Mucosa of descending colon (tissue), 3 donors: ENCODE data around the gene NUP98. TPM values are rescaled to one million over a fixed set of nuclear protein-coding genes. Genes with fewer than 3 reads are reported as not detected.
"Not testable (repeated sequence)": the region's sequence is repeated elsewhere in the genome, so short reads cannot be mapped to it uniquely, and the experiment has no call there.

Source experiments
- ATAC-seq: fragments of 200-7000 bp; cut with Tn5 transposase; one replicate; pipeline ENCODE4 v1.9.1; 2020; ENCODE audit warnings: mild to moderate bottlenecking, moderate library complexity
- DNase-seq, 3 donors: peaks; one replicate each; pipeline ENCODE4 v3.0.0-alpha.2; 2020
- H3K36me3 ChIP-seq: fragments of 200-600 bp; one replicate; pipeline ENCODE4 v1.8.0; 2021; ENCODE audit warnings: low read depth, mild to moderate bottlenecking
- H3K4me1 ChIP-seq: fragments of 200-600 bp; one replicate; pipeline ENCODE4 v1.8.0; 2021; ENCODE audit warnings: low read depth, mild to moderate bottlenecking
- H3K4me3 ChIP-seq: fragments of 200-600 bp; one replicate; pipeline ENCODE4 v1.8.0; 2021; ENCODE audit warnings: mild to moderate bottlenecking
- H3K9me3 ChIP-seq: fragments of 200-600 bp; one replicate; pipeline ENCODE4 v1.8.0; 2021; ENCODE audit warnings: mild to moderate bottlenecking
- intact Hi-C, 2 donors: fragments of 100-400 bp; cut with DNase I in 1 of 2; cut with micrococcal nuclease in 1 of 2; formaldehyde crosslinking; loops; one replicate each; pipeline versions ENCODE4 v1.11.0 to v1.11.1; 2022; cut with DNase I, micrococcal nuclease
- total RNA-seq, 3 donors: library from RNA; stranded (reverse); fragmentation: NEBNext Ultra II Directional in 2 of 3; extraction: Animal tissue kit (Norgen Biotek cat#: 25700) in 2 of 3; gene quantifications; one replicate each; pipeline versions ENCODE4 v1.2.1 to v1.2.4, GENCODE V29; 2021 to 2023
- TF ChIP-seq, protein P1 (sequence below): fragments of 200-600 bp; IDR thresholded peaks from one replicate; pipeline ENCODE4 v1.8.0; 2022; ENCODE audit warnings: antibody characterized with exemption, mild to moderate bottlenecking
- donor health status: DM: no; HTN: no; CAD: no; lungs with moderate emphysema.
- donor health status: DM: no; HTN: no; CAD: no.
- donor health status: DM: no; HTN: yes; CAD: no.

Gene NUP98
- total RNA-seq, 3 donors from 2014 or later: 53.7 to 69.7 (median 60.6) TPM

- intact Hi-C loops: no loop called here
- H3K4me3 ChIP-seq: no peak overlapping the region
These were observed 151.8 kb downstream of the NUP98 start for GRCh38 chr11:3645552-3645951.

DNA sequence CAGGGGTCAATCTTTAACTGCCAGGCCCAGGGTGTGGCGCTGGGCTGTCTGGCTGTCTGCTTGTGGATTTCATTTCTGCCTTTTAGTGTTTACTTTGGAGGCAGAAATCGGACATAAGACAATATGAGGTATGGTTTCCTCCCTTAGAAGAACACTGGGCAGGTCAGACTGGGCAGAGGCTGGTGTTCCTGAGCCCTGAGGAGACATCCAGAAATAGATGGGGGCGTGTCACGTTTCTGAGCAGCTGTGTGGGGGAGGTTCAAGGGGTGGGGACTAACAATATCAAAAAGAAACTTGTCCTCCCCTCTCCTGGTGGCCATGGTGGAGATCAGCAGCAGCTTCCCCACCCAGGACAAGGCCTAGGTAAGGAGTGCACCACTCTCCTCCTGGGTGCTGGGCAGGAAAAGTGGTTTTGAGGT, 152.5 kb downstream of the NUP98 start, which contains the start of gene ART1:
TSS of gene ART1 (plus strand) at position 312 of the 419 bp plus-strand sequence. CDS start 14,086 bp downstream, outside the sequence.
- intact Hi-C loops: no loop called here
- Histone ChIP-seq H3K4me1 (peaks cover 12% of the 10 kb centered on the region), H3K4me3 (no peak within 1 kb of the TSS), H3K9me3 (no peaks in the 10 kb centered on the region), H3K36me3 (no peaks in the 10 kb centered on the region)
- DNase-seq (peak in 1 of 3 donors; percentile 22), ATAC-seq (peak; percentile 47)
- TF ChIP-seq, protein P1, sequence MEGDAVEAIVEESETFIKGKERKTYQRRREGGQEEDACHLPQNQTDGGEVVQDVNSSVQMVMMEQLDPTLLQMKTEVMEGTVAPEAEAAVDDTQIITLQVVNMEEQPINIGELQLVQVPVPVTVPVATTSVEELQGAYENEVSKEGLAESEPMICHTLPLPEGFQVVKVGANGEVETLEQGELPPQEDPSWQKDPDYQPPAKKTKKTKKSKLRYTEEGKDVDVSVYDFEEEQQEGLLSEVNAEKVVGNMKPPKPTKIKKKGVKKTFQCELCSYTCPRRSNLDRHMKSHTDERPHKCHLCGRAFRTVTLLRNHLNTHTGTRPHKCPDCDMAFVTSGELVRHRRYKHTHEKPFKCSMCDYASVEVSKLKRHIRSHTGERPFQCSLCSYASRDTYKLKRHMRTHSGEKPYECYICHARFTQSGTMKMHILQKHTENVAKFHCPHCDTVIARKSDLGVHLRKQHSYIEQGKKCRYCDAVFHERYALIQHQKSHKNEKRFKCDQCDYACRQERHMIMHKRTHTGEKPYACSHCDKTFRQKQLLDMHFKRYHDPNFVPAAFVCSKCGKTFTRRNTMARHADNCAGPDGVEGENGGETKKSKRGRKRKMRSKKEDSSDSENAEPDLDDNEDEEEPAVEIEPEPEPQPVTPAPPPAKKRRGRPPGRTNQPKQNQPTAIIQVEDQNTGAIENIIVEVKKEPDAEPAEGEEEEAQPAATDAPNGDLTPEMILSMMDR: no peak

More at GRCh38 chr11:3645552-3645951, 151.8 kb downstream of the NUP98 start:
- TF ChIP-seq, protein P1: no peak
- no peaks in the 10 kb centered on the region for H3K36me3 ChIP-seq
- no peaks in the 10 kb centered on the region for H3K9me3 ChIP-seq
- no peak for ATAC-seq
- DNase-seq: no peak
- H3K4me1 ChIP-seq: peaks cover 12% of the 10 kb centered on the region

GRCh38 chr11:3643102-3643546, 154.2 kb downstream of the NUP98 start:
- peaks cover 12% of the 10 kb centered on the region for H3K4me1 ChIP-seq
- intact Hi-C loops, H3K36me3 ChIP-seq, H3K4me3 ChIP-seq, ATAC-seq, H3K9me3 ChIP-seq: not testable (repeated sequence)
- DNase-seq: peak in 1 of 3 donors; percentile 2

DNA sequence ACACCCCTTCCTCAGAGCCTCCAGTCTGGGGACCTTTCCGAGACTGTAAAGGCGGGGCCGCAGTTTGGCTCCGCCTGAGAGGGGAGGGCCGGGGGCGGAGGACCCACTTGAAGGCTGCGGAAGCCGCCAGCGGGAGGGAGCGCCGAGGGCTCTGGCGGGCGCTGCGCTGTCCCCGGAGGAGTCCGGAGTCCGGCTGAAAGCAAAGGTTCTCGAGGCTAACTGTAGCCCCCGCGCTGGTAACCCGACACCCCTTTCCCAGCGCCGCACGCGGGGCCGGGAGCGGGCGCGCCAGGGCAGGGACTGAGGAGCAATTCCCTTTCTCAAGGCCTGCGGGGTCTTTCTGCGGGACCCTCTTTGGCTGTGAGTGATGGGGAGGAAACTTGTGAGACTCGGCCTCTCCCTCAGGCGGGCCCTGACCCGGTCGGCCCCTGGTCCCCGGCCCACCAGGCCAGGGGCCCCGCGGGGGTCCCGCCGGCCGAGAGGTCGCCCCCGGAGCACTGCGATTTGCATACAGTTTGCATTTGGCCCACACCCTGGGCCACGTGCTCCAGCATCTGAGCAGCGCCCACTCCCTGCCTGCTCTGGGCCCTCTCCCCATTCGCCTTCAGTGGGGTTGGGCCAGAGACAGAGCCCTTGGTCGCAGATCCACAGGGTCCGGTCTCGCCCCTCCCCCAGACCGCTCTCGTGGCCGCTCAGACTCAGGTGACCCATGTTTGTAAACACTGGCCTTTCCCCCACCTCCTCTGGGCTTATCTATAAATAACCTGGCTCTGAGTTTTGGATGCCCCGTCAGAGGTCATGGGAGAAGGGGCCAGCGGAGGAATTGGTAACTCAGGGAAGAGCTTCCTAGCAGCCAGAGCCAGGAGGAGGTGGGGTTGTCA, 155.0 kb downstream of the NUP98 start:
- Histone ChIP-seq H3K4me1 (peaks cover 12% of the 10 kb centered on the region), H3K4me3 (no peak overlapping the region), H3K36me3 (no peaks in the 10 kb centered on the region), H3K9me3 (no peaks in the 10 kb centered on the region)
- intact Hi-C loops: no loop called here
- DNase-seq: peak; percentile 71 to 81 (median 78)
- TF ChIP-seq, protein P1: no peak
- ATAC-seq: peak; percentile 91

DNA sequence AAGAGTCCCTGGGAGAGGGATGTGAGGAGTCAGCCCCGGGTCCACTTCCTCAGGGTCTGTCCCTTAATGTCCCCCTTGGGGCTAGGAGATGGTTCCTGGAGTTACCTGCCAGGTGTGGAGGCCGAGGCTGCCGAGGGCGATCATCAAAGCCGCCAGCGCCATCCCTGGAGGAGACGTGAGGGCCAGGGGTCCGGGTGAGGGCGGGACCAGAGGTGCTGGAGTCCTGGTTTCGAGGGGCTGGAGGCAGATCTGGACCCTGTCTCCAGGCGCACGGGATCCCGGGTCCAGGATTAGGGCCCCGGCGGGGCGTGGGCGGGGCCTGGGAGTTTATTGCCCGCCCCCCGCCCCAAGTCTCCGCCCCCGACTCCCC, 155.7 kb downstream of the NUP98 start, which contains the start of gene ART5:
TSS of gene ART5 (minus strand) at position 292 of the 370 bp plus-strand sequence. CDS start at position 162, 130 bp downstream.
- TF ChIP-seq, protein P1: no peak
- no peaks in the 10 kb centered on the region for H3K36me3 ChIP-seq
- DNase-seq (no peak), ATAC-seq (no peak)
- no peak within 1 kb of the TSS for H3K4me3 ChIP-seq
- H3K9me3 ChIP-seq: no peaks in the 10 kb centered on the region
- peaks cover 12% of the 10 kb centered on the region for H3K4me1 ChIP-seq
- intact Hi-C loops: no loop called here

- H3K36me3 ChIP-seq: no peaks in the 10 kb centered on the region
- no peak for DNase-seq
- ATAC-seq: no peak
- intact Hi-C loops: no loop called here
- TF ChIP-seq, protein P1: no peak
- peaks cover 12% of the 10 kb centered on the region for H3K4me1 ChIP-seq
- H3K9me3 ChIP-seq: no peaks in the 10 kb centered on the region
- H3K4me3 ChIP-seq: no peak overlapping the region
These were observed 156.2 kb downstream of the NUP98 start for GRCh38 chr11:3641191-3641590.
